OCI-LY1 (cell line): ENCODE measurements around the gene TCERG1.

Source experiments
- EZH2 ChIP-seq: fragments of 200-600 bp; sonication (generic), shearing (Covaris generic); IDR thresholded peaks from 2 replicates; pipeline ENCODE4 v1.8.0; 2017; ENCODE audit warnings: borderline replicate concordance, mixed run types, mild to moderate bottlenecking, antibody characterized with exemption, low read length, moderate library complexity, mixed read lengths
- TF ChIP-seq, protein P1 (sequence below): fragments of 200-600 bp; sonication (generic), shearing (Covaris generic); IDR thresholded peaks from 2 replicates; pipeline ENCODE4 v1.5.1; 2017; ENCODE audit warnings: mild to moderate bottlenecking, antibody characterized with exemption, low read length, moderate library complexity, mixed read lengths

DNA sequence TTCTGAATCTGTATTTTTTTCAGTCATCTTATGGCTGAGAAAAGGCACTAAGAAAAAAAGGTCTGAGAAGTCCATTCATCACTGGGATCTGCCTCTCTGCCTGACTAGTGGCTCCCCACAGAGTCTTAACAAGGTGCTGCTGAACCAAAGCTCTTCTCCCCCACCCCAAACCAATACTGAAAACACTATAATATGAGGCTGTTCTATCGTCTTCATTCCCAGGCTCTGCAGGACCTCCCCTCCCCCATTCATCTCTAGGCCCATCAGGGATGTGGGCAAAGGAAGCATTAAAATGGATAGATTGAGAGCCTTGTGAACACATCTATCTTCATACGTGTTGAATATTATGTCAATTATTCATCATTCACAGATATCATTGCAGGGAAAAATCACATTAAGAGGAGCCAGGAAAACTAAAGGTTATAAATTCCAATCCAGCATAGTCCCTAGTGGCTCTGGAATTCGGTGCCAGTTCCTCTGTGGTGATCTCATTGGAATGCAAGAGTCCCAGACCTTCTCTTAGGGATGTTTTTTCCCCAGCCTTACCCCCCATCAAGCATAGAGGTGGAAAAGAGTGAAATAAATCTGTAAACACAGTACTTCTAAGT lies 113.2 kb downstream of the TCERG1 start:
- TF ChIP-seq, protein P1, sequence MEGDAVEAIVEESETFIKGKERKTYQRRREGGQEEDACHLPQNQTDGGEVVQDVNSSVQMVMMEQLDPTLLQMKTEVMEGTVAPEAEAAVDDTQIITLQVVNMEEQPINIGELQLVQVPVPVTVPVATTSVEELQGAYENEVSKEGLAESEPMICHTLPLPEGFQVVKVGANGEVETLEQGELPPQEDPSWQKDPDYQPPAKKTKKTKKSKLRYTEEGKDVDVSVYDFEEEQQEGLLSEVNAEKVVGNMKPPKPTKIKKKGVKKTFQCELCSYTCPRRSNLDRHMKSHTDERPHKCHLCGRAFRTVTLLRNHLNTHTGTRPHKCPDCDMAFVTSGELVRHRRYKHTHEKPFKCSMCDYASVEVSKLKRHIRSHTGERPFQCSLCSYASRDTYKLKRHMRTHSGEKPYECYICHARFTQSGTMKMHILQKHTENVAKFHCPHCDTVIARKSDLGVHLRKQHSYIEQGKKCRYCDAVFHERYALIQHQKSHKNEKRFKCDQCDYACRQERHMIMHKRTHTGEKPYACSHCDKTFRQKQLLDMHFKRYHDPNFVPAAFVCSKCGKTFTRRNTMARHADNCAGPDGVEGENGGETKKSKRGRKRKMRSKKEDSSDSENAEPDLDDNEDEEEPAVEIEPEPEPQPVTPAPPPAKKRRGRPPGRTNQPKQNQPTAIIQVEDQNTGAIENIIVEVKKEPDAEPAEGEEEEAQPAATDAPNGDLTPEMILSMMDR, result no peak
- no peak for TF ChIP-seq EZH2
